Kidney (tissue), 14 donors: ENCODE results near the gene PLCL2. TPM values are rescaled to one million over a fixed set of nuclear protein-coding genes. Genes with fewer than 3 reads are reported as not detected.

Source experiments
- DNase-seq, 5 donors: peaks; one replicate each; pipeline ENCODE4 v3.0.0-alpha.2; 2013 to 2020
- FAIRE-seq: peaks from 2 replicates; lab custom pipeline; 2012; peaks lifted over from hg19 to GRCh38; lab: Jason Lieb, UNC
- H3K27ac ChIP-seq, 2 donors: one replicate each; pipeline ENCODE4 v1.7.0; 2013; ENCODE audit warnings: low read depth in 2 of 2, low read length in 2 of 2, inconsistent platforms in 1 of 2
- H3K27me3 ChIP-seq: one replicate; pipeline ENCODE4 v1.7.1; 2013; ENCODE audit warnings: low read length, inconsistent platforms; ENCODE audit not compliant: control insufficient read depth, insufficient read depth
- H3K36me3 ChIP-seq, 3 donors: one replicate each; pipeline versions ENCODE4 v1.7.0 to v1.7.1; 2013; ENCODE audit warnings: low read length in 3 of 3, control low read depth in 1 of 3, inconsistent platforms in 1 of 3; ENCODE audit not compliant: insufficient read depth in 3 of 3, control insufficient read depth in 2 of 3
- H3K4me1 ChIP-seq, 3 donors: one replicate each; pipeline versions ENCODE4 v1.7.0 to v1.7.1; 2013; ENCODE audit warnings: low read length in 3 of 3, inconsistent platforms in 1 of 3, low read depth in 1 of 3; ENCODE audit not compliant: control insufficient read depth in 2 of 3, insufficient read depth in 2 of 3
- H3K4me3 ChIP-seq, 3 donors: one replicate each; pipeline versions ENCODE4 v1.7.0 to v1.8.1; 2013; ENCODE audit warnings: low read length in 3 of 3, control low read depth in 1 of 3, inconsistent platforms in 1 of 3
- H3K9ac ChIP-seq, 3 donors: one replicate each; pipeline versions ENCODE4 v1.7.0 to v1.7.1; 2013; ENCODE audit warnings: low read length in 3 of 3, control low read depth in 1 of 3, inconsistent platforms in 1 of 3
- H3K9me3 ChIP-seq, 3 donors: one replicate each; pipeline versions ENCODE4 v1.7.0 to v1.7.1; 2013; ENCODE audit warnings: low read length in 3 of 3, control low read depth in 1 of 3, inconsistent platforms in 1 of 3; ENCODE audit not compliant: control insufficient read depth in 2 of 3, insufficient read depth in 1 of 3
- CTCF ChIP-seq: IDR thresholded peaks from 3 replicates; pipeline ENCODE4 v1.5.1; 2012; ENCODE audit warnings: mild to moderate bottlenecking, moderate library complexity, borderline replicate concordance; ENCODE audit not compliant: insufficient read depth; ENCODE audit errors: extremely low read depth
- intact Hi-C: fragments of 100-400 bp; cut with DNase I; formaldehyde crosslinking; loops from one replicate; pipeline ENCODE4 v1.11.1; 2022
- polyA plus RNA-seq: library from polyadenylated mRNA; stranded (reverse); fragments of 350-450 nt; fragmentation: Illumina TruSeq; extraction: RNeasy Lipid Tissue Mini Kit (QIAGEN cat#74804); gene quantifications from one replicate; pipeline ENCODE4 v1.2.3, GENCODE V29; 2014; ENCODE audit warnings: low read depth, low replicate concordance; ENCODE audit not compliant: insufficient read depth
- total RNA-seq: library from RNA; stranded (reverse); fragmentation: NEBNext Ultra II Directional; extraction: Animal tissue kit (Norgen Biotek cat#: 25700); gene quantifications from one replicate; pipeline ENCODE4 v1.2.1, GENCODE V29; 2021
- donor health status: control.
- donor health status: control.
- donor health status: control.
- donor health status: control.
- donor health status: control.
- donor health status: DM: yes; HTN: yes; CAD: no.
- donor health status: Normal renal cell carcinoma (clear cell type).

PLCL2 gene
- total and polyA plus RNA-seq, 2 donors from 2014 or later: 10.5 to 19.1 TPM

DNA sequence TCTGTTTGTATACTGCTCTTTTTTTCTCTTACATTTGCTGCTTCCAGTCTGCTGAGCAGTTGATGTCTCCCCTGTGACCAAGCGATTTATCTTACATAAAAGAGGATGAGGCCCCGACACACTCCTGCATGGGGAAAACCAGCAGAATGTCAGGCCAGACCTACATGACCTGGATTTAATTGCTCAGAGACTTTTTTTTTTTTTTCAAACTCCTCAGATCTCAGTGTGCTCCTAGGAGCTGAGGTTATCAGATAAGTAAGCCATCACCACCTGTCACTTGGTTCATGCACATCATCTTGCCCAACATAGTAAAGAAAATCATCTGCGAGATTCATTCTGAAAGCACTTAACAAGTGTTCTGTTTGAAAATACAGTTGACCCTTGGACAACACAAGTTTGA lies 163.1 kb downstream of the PLCL2 start:
- no peaks in the 10 kb centered on the region for H3K4me1 ChIP-seq
- FAIRE-seq: no peak
- TF ChIP-seq CTCF: no peak
- no peak for DNase-seq
- no peaks in the 10 kb centered on the region for H3K27me3 ChIP-seq
- intact Hi-C loops: no loop called here
- no peak overlapping the region for H3K9ac ChIP-seq
- no peak overlapping the region for H3K4me3 ChIP-seq
- peaks cover 0 to 13% (median 6%) of the 10 kb centered on the region in 3 donors for H3K36me3 ChIP-seq
- H3K27ac ChIP-seq: no peak overlapping the region
- peaks cover 0 to 2% (median 0%) of the 10 kb centered on the region in 3 donors for H3K9me3 ChIP-seq

DNA sequence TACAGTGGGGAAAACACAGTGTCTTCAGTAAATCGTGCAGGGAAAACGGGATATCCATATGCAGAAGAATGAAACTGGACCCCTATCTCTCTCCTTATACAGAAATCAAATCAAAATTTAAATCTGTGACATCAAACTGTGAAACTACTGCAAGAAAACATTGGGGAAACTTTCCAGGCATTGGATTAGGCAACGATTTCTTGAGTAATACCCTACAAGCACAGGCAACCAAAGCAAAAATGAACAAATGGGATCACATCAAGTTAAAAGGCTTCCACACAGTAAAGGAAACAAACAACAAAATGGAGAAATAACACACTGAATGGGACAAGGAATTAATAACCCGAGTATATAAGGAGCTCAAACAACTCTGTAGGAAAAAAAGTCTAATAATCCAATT lies 165.3 kb downstream of the PLCL2 start:
- intact Hi-C loops: no loop called here

DNA sequence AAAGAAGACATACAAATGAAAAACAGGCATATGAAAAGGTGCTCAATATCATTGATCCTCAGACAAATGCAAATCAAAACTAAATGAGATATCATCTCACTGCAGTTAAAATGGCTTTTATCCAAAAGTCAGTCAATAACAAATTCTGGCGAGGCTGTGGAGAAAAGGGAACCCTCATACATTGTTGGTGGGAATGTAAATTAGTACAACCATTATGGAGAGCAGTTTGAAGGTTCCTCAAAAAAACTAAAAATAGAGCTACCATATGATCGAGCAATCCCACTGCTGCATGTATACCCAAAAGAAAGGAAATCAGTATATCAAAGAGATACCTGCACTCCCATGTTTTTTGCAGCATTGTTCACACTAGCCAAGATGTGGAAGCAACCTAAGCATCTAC lies 165.8 kb downstream of the PLCL2 start:
- no peaks in the 10 kb centered on the region for H3K4me1 ChIP-seq
- TF ChIP-seq CTCF: no peak
- intact Hi-C loops: no loop called here
- no peak overlapping the region for H3K27ac ChIP-seq
- H3K27me3 ChIP-seq: no peaks in the 10 kb centered on the region
- FAIRE-seq: no peak
- DNase-seq: no peak
- peaks cover 0 to 2% (median 0%) of the 10 kb centered on the region in 3 donors for H3K9me3 ChIP-seq
- peaks cover 0 to 6% (median 4%) of the 10 kb centered on the region in 3 donors for H3K36me3 ChIP-seq
- H3K9ac ChIP-seq: no peak overlapping the region
- no peak overlapping the region for H3K4me3 ChIP-seq

More for the DNA sequence above, 165.3 kb downstream of the PLCL2 start:
- DNase-seq (no peak), FAIRE-seq (no peak)
- no peak for TF ChIP-seq CTCF
- Histone ChIP-seq H3K27me3 (no peaks in the 10 kb centered on the region), H3K9me3 (peaks cover 0 to 2% (median 0%) of the 10 kb centered on the region in 3 donors), H3K4me3 (no peak overlapping the region), H3K4me1 (no peaks in the 10 kb centered on the region), H3K36me3 (peaks cover 0 to 6% (median 6%) of the 10 kb centered on the region in 3 donors), H3K27ac (no peak overlapping the region), H3K9ac (no peak overlapping the region)

- H3K9ac ChIP-seq: no peak overlapping the region
- H3K4me1 ChIP-seq: no peaks in the 10 kb centered on the region
- H3K27ac ChIP-seq: no peak overlapping the region
- no peak for TF ChIP-seq CTCF
- no peak overlapping the region for H3K4me3 ChIP-seq
- FAIRE-seq: no peak
- no peak for DNase-seq
- peaks cover 0 to 2% (median 0%) of the 10 kb centered on the region in 3 donors for H3K9me3 ChIP-seq
- intact Hi-C loops: no loop called here
- H3K27me3 ChIP-seq: no peaks in the 10 kb centered on the region
- peaks cover 0 to 6% (median 2%) of the 10 kb centered on the region in 3 donors for H3K36me3 ChIP-seq
These were observed 167.6 kb downstream of the PLCL2 start for GRCh38 chr3:17052363-17052762.
